SIG-M5 treated with dmso at 0.1 percent for 504 hours (cell line): ENCODE results near the gene RSPRY1.

ENCODE experiments used
- DNase-seq: peaks from one replicate; lab custom pipeline; 2025; ENCODE audit not compliant: unreplicated experiment; lab: John Stamatoyannopoulos, UW

RSPRY1 gene

GRCh38 chr16:57216968-57217367 is 30.8 kb downstream of the RSPRY1 start:
- DNase-seq, result no peak

- no peak for DNase-seq
Observed at GRCh38 chr16:57223057-57223456, 36.9 kb downstream of the RSPRY1 start.

- DNase-seq, result no peak
Observed at GRCh38 chr16:57224651-57225335, 38.7 kb downstream of the RSPRY1 start.

DNA sequence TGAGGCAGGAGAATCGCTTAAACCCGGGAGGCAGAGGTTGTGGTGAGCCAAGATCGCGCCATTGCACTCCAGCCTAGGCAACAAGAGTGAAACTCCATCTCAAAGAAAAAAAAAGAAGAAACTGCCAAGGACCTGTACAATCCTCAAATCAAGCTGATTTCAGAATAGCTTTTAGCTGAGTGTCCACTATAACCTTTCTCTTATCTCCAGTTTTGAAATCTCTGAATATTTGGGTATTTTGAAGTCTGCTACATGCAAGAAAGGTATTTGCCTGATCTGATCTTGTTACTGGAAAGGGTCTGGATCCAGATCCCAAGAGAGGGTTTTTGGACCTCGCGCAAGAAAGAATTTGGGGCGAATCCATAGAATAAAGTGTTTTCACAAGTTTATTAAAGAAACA is 39.8 kb downstream of the RSPRY1 start:
- DNase-seq, result no peak

GRCh38 chr16:57226701-57227621 is 40.8 kb downstream of the RSPRY1 start:
- no peak for DNase-seq

DNA sequence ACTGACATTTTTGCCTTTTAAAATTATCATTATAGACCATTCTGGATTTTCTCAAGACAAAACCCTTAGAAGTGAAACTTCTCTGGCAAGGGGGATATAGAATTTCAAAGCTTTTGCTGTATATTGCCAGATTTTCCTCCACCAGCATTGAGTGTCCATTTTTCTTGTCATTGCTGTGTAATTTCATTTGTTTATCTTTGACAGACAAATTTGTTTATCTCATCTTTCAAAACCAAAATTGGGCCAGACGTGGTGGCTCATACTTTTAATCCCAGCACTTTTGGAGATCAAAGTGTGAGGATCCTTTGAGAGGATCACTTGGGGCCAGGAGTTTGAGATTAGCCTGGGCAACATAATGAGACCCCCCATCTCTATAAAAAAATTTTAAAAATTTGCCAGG is 43.0 kb downstream of the RSPRY1 start:
- no peak for DNase-seq

DNA sequence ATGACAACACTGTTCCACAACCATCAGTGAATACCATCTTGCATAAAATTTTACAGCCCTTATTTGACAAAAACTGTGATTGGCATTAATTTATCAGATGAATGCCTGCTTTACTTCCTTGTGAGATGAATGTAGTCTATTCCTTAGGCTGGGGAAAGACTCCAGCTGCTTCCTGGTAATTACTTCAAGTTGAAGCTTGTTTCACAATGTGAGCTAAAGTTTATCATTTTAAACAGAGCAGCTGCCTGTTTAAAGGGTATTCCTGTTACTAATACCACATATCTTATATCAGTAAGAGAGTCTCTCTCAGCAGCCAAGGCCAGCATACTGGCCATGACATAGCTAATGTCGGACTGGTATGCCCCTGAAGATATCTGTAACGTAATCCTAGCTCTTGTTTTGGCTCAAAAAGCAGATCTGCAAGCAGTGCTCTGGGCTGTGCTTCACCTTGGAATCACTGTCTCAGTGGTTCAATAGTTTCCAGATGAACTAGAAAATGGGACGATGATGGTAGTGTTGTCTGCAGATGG is 45.8 kb downstream of the RSPRY1 start:
- no peak for DNase-seq

- DNase-seq, result no peak
Observed at GRCh38 chr16:57233944-57234706, 48.0 kb downstream of the RSPRY1 start.

DNA sequence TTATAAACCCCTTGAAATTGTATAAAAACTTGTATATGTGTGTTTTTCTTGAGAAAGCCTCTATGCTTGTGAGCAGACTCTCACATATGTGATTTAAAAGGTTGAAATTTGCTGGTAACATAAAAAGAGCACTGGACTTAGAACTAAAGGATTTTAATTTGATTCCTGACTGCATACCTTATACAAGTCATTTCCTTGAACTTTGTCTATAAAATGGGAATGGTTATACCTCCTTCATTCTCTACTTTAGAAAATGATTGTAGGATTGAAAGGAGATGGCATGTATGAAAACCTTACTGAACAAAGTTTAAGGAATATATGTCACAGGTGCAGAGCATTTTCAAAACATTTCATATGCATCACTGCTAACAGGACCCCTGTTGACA is 48.6 kb downstream of the RSPRY1 start:
- no peak for DNase-seq

DNA sequence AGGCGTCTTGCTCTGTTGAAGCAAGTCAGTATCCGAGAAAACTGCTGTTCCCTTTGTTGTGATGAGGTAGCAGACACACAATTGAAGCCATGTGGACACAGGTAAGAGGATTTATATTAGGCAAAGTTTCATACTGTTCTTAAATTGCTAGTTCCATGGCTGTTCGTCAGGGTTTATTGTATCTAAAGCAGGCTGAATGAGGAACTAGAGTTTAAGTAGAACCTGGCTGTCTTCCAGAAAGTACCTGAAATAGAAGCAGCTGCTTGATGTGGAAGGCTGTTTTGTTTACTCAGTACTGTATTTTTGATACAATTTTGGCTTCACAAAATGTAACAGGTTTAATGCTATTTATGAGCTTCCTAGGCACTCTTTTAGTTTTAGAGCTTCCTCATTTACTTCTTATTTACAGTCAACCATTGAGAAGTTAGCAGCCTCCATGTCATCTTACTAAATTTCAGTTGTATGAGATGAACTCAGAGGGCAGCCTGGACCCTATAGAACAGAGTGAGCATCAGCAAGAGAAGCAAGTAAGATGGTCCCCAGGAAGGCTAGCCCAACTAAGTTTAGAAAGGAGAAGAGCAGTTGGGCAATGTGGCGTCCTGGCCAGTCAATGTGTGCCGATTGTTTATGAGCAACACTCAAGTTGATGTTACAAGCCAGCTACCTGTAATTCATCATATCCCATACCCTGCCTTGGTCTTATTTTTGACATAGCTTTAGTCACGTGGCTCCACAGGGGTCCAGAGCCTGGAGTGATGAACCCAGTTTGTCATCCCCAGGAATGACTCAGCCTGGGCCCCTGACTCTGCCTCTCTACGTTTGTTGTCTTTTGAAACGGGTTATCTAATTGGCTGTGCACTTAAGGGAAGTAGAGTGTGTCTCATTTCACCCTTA is 49.2 kb downstream of the RSPRY1 start:
- DNase-seq, result peak; percentile 72

GRCh38 chr16:57236022-57236350 is 49.9 kb downstream of the RSPRY1 start:
- no peak for DNase-seq

DNA sequence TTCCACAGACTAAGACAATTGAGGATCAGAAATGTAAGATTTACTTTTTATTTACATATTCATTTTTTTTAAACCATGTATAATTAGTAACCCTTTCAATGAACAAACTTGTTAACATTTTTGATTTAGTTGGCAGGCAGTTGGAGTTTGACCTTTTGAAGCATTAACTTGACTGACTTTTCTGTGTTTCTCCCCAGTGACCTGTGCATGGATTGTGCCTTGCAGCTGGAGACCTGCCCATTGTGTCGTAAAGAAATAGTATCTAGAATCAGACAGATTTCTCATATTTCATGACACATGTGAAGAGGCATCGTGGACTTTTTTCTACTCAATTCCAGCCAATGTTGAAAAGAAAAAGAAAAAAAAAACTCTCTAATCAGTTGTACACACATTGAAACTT is 52.6 kb downstream of the RSPRY1 start:
- DNase-seq, result no peak

DNA sequence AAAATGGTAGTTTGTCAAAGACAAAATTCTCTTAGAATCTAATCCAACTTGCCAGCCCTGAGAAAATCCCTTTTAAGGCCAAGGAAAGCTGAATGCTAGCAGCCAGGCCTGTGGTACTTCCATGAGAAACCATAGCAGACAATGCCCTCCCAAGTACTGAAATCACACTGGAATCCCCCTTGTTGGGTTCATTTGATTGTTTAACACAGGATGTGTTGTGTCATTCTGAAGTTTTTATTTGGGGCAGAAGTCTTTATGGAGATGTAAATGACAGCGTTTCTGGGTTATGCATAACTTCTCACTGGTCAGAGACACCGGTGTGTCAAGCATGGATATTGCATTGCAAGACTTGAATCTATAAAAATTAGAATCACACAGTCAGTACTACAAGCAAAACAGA is 53.0 kb downstream of the RSPRY1 start:
- no peak for DNase-seq

GRCh38 chr16:57240851-57241250 is 54.7 kb downstream of the RSPRY1 start:
- peak; percentile 77 for DNase-seq

GRCh38 chr16:57242650-57243049 is 56.5 kb downstream of the RSPRY1 start:
- DNase-seq, result no peak

DNA sequence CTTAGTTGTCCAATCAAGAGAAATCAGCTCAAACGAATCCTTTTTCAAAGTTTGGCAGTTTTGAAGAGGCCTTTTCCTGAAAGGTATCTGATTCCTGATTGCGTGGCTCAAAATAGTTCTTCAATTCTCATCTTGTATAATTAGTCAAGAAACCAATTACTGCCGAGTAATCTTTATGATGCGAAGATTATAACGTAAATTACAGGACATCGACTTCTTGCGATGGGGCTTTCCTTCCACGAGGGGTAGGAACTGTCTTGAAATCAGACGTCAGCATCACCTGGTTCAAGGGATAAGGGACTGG is 58.3 kb downstream of the RSPRY1 start:
- no peak for DNase-seq

GRCh38 chr16:57244767-57245471 is 58.8 kb downstream of the RSPRY1 start, which contains the start of gene ARL2BP:
Gene ARL2BP, plus strand, starts transcription at chr16:57245259. Its CDS starts 109 bp downstream, at chr16:57245368.
- peak; percentile 93 for DNase-seq

GRCh38 chr16:57245472-57246113 is 59.5 kb downstream of the RSPRY1 start:
- no peak for DNase-seq

DNA sequence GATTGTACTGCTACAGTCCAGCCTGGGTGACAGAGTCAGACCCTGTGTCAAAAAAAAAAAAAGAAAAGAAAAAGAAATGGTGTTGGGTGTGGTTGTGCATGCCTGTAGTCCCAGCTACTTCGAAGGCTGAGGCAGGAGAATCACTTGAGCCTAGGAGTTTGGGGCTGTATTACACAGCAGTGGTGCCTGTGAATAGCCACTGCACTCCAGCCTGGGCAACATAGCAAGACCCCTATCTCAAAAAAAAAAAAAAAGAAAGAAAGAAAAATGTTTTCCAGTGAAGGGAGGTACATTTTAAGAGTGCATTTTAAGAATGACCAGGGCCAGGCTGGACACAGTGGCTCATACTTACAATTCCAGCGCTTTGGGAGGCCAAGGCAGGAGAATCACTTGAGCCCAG is 65.2 kb downstream of the RSPRY1 start:
- no peak for DNase-seq
